Measurements from ENCODE around the gene MUC21.

The MUC21 gene

GRCh38 chr6:30983439-30983838 lies at the start of gene MUC21:
MUC21 (plus strand) TSS chr6:30983718; CDS start chr6:30983959, 241 bp downstream.
- no peak for DNase-seq (ENCODE audit: low read depth in 2 of 2)

- DNase-seq (ENCODE audit: low read depth in 2 of 2) = no peak
These were observed 48.5 kb upstream of the MUC21 start for GRCh38 chr6:30935018-30935417.

DNA sequence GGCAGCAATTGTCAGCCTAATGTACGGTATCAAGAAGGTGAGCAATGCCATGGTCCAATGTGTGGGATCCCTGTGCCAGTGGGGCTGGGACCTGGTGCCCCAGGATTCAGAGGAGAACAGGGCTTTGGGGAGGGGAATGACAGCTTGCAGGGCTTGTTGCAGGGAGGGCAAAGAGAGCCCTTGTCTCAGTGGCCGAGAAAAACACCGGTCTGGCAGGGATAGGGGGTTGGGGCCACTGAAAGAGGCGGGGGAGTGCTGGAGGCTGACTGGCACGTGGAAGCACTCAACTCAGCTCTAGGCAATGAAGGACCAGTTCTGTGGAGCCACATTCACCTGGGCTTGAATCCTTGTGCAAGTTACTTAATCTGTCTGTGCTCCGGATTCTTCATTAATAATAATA lies 46.3 kb upstream of the MUC21 start:
- no peak for DNase-seq (ENCODE audit: low read depth in 2 of 2)

GRCh38 chr6:30938730-30939129 lies 44.8 kb upstream of the MUC21 start:
- DNase-seq (ENCODE audit: low read depth in 2 of 2) = no peak

DNA sequence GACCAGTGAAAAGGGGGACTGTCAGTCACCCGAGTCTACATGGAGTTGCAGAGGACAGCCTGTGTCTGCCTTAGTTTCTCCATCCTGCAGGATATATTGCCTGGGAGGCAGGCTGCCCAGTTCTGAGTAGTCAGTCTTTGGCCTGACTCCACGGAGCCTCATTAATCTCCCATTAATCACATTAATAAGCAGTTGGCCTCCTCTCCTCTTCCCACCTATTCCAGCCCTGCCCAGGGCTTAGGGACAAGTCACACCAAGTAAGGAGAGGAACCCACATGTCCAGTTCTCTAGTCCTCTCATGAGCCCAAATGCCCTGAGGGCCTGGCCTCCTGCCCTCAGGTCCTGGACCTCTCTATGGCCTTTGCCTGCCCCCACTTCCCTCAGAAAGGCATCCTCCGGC lies 44.0 kb upstream of the MUC21 start:
- DNase-seq (ENCODE audit: low read depth in 2 of 2) = no peak

DNA sequence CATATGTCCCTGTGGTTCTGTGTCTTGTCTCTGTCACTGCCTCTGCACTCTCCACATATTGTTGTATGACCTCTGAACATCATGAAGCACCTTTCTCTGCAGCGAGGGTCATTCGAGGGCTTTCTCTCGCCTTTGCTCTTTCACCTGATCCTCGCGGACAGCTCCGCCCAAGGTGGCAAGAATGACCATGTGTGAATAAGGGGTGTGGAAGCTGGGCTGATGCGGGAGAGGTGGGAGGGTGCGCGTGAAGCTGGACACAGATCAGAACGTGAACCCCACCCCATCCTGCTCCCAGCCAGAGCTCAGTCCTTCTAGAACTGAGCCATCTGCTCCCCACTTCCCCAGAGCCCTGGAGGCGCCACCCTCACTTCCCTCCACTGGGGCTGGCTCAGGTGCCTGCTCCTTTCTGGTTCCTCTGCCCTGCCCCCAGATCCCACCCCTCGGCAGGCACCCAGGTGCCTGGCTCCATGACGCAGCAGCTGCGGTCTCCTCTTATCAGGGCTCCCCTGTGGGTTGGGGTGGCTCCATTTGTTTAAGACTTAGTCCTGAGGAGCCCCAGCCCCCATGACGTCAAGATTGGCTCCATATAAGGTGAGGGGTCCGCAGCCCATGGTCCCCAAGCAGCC lies 43.0 kb upstream of the MUC21 start, which contains the start of gene MUCL3:
Gene MUCL3 (plus strand): TSS at position 613 of the 626 bp plus-strand sequence. CDS start 27 bp downstream, outside the sequence.
- no peak for DNase-seq (ENCODE audit: low read depth in 2 of 2)

- no peak for DNase-seq (ENCODE audit: low read depth in 2 of 2)
These were observed 41.0 kb upstream of the MUC21 start for GRCh38 chr6:30942338-30943060.

DNA sequence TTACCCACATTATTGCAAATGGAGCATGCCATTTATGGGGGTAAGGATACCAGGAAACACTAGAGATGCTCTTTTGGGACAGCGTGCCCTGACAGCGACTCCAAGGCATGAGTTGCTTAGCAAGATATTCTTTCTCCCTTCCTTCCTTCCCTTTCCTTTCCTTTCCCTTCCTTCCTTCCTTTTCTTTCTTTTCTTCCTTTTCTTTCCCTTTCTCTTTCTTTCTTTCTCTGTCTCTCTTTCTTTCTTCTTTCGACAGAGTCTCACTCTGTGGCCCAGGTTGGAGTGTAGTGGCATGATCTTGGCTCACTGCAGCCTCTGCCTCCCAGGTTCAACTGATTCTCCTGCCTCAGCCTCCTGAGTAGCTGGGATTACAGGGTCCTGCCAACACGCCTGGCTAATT lies 39.5 kb upstream of the MUC21 start:
- DNase-seq (ENCODE audit: low read depth in 2 of 2) = no peak

DNA sequence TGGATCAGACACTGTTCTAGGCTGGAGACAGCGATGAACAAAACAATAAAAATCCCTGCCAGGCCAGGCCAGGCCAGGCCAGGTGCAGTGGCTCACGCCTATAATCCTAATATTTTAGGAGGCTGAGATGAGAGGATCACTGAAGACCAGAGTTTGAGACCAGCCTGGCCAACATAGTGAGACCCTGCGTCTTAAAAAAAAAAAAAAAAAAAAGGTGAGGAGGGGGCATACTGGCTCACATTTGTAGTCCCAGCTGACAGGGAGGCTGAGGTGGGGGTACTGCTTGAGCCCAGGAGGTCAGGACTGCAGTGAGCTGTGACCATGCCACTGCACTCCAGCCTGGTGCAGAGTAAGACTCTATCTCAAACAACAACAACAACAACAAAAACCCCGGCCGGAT lies 38.2 kb upstream of the MUC21 start:
- no peak for DNase-seq (ENCODE audit: low read depth in 2 of 2)

- DNase-seq (ENCODE audit: low read depth in 2 of 2) = no peak
These were observed 36.3 kb upstream of the MUC21 start for GRCh38 chr6:30947231-30947630.

- DNase-seq (ENCODE audit: low read depth in 2 of 2) = no peak
These were observed 34.7 kb upstream of the MUC21 start for GRCh38 chr6:30948811-30949210.

GRCh38 chr6:30951907-30952469 lies 31.5 kb upstream of the MUC21 start:
- DNase-seq (ENCODE audit: low read depth in 2 of 2) = no peak

DNA sequence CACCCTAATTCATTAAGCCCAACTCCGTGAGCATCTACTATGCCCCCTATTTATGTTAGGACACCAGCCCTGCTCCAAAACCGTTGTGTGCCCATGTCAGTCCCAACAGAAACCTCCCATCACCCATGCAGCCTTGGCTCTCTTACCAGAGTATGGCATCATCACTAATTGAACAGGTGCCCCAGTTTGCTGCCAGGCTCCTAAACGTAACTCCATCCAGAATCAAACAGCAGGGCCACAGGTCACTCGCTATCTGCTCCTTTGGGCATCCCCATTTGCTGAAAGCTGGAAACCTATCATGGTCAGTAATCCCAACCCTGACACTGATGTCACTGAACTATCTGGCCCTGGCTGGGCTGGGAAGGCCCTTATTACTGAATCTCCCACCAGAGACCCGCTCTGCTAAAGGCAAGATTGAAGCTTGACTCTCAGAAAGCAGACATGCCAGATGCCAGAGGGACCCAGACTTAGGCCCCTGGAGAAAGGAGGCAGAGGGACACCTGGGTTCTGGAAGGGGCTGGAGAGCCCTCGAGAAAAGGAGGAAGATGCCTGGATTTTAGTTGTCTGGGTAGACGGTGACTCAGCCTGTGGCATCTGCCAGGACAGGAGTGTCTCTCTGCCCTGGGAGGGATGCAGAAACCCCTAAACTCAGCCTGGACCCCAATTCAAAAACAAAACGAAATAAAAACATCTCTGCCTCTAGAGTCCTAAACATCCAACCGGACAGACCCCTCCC lies 28.7 kb upstream of the MUC21 start:
- no peak for DNase-seq (ENCODE audit: low read depth in 2 of 2)

- DNase-seq (ENCODE audit: low read depth in 2 of 2) = peak; percentile 60 to 69
These were observed 28.0 kb upstream of the MUC21 start for GRCh38 chr6:30955367-30956042.

- no peak for DNase-seq (ENCODE audit: low read depth in 2 of 2)
These were observed 25.8 kb upstream of the MUC21 start for GRCh38 chr6:30957716-30958115.

- DNase-seq (ENCODE audit: low read depth in 2 of 2) = no peak
These were observed 22.4 kb upstream of the MUC21 start for GRCh38 chr6:30960907-30961673.

DNA sequence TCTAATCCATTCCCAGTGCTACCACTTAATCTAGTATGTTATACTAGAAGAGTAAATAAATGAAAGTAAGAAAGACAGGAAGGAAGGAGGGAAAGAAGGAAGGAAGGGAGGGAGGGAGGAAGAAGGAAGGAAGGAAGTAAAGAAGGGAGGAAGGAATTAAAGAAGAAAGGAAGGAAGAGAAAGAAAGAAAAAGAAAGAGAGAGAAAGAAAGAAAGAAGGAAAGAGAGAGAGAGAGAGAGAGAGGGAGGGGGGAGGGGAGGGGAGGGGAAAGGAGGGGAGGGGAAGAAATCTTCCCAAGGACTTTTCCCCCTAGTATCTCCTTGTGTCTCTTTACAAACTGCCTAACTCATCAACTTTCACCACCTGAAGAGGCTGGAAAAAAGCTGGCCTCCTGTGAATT lies 20.8 kb upstream of the MUC21 start:
- DNase-seq (ENCODE audit: low read depth in 2 of 2) = no peak

GRCh38 chr6:30963641-30964040 lies 19.9 kb upstream of the MUC21 start:
- DNase-seq (ENCODE audit: low read depth in 2 of 2) = no peak

DNA sequence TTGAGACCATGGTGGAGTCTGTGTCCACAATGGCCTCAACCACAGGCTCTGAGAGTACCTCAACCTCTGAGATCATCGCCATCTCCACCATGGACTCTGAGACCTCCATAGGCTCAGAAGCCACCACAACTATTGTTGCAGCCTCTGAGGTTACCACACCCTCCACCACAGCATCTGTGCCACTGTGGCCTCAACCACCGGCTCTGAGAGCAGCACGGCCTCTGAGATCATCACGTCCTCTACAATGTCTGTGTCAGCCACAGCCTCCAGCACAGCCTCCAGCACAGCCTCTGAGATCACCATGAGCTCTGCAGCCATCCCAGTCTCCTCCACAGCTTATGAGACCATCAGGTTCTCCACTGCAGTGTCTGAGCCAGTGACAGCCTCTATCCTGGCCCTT lies 19.4 kb upstream of the MUC21 start:
- DNase-seq (ENCODE audit: low read depth in 2 of 2) = no peak

- no peak for DNase-seq (ENCODE audit: low read depth in 2 of 2)
These were observed 18.3 kb upstream of the MUC21 start for GRCh38 chr6:30965140-30965601.

- no peak for DNase-seq (ENCODE audit: low read depth in 2 of 2)
These were observed 17.4 kb upstream of the MUC21 start for GRCh38 chr6:30966154-30966553.
